CMK (cell line): ENCODE data around the gene CTIF.
"Not testable (repeated sequence)": the region's sequence is repeated elsewhere in the genome, so short reads cannot be mapped to it uniquely, and the experiment has no call there.

ENCODE experiments used
- DNase-seq: peaks from one replicate; pipeline ENCODE4 v3.0.0-alpha.2; 2010; ENCODE audit warnings: low read depth

The CTIF gene

GRCh38 chr18:48538531-48539405 is at the start of gene CTIF:
TSS of gene CTIF (plus strand) at chr18:48539031. CDS start at chr18:48619566, 80,535 bp downstream.
- DNase-seq = peak; percentile 52

- no peak for DNase-seq
Measured at GRCh38 chr18:48490641-48491293, 48.1 kb upstream of the CTIF start.

DNA sequence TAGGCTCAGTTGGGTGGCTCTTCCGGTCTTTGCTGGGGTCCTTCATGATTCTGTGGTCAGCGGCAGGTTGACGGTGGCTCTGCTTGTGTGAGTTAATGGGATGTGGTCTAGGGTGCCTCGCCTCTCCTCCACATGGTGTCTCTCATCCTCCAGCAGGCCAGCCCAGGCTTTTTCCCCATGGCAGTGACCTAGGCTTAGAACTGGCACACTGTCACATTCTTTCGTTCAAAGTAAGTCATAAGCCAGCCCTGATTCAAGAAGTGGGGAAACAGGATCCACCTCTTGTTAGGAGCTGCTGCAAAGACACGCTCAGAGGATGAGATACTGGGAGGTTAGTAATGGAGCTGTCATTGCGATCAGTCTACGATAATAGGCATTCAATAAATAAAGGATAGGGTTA is 46.0 kb upstream of the CTIF start:
- DNase-seq = no peak

GRCh38 chr18:48493434-48494230 is 45.2 kb upstream of the CTIF start:
- DNase-seq = no peak

GRCh38 chr18:48497863-48498262 is 41.0 kb upstream of the CTIF start:
- DNase-seq = no peak

GRCh38 chr18:48500517-48500916 is 38.3 kb upstream of the CTIF start:
- no peak for DNase-seq

DNA sequence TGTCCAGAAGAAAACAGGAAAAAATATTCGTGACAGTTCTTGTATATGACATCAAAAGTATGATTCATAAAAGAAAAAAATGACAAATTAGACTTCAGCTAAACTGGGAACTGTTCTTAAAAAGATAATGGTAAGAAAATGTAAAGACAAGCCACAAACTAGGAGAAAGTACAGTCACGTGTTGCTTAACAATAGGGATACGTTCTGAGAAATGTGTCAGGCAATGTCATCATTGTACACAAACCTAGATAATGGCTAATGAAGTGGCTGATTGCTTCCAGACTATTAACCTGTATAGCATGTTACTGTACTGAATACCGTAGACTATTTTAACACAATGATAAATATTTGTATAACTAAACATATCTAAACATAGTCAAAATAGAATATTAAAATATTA is 35.9 kb upstream of the CTIF start:
- no peak for DNase-seq

- no peak for DNase-seq
Measured at GRCh38 chr18:48504819-48505218, 34.0 kb upstream of the CTIF start.

GRCh38 chr18:48506983-48507568 is 31.8 kb upstream of the CTIF start:
- not testable (repeated sequence) for DNase-seq

- not testable (repeated sequence) for DNase-seq
Measured at GRCh38 chr18:48512498-48512897, 26.3 kb upstream of the CTIF start.

- no peak for DNase-seq
Measured at GRCh38 chr18:48514786-48515185, 24.0 kb upstream of the CTIF start.

GRCh38 chr18:48517048-48517447 is 21.8 kb upstream of the CTIF start:
- no peak for DNase-seq

- no peak for DNase-seq
Measured at GRCh38 chr18:48519431-48520100, 19.3 kb upstream of the CTIF start.

- no peak for DNase-seq
Measured at GRCh38 chr18:48521723-48522122, 17.1 kb upstream of the CTIF start.

- DNase-seq = no peak
Measured at GRCh38 chr18:48525671-48526070, 13.2 kb upstream of the CTIF start.

DNA sequence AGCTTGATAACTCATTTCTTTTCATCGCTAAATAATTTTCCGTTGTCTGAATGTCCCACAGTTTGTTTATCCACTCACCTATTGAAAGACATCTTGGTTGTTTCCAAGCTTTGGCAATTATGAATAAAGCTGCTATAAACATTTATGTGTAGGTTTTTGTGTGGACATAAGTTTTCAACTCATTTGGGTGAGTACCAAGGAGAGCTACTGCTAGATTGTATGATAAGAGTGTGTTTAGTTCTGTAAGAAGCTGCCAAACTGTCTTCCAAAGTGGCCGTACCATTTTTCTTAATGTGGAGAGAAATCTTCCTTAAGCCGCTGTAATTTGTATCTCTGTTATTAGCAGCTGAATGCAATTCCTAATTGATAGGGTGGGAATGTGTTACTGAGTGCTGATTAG is 11.4 kb upstream of the CTIF start:
- no peak for DNase-seq

GRCh38 chr18:48528861-48529260 is 10.0 kb upstream of the CTIF start:
- no peak for DNase-seq

GRCh38 chr18:48529796-48530195 is 9.0 kb upstream of the CTIF start:
- DNase-seq = no peak

DNA sequence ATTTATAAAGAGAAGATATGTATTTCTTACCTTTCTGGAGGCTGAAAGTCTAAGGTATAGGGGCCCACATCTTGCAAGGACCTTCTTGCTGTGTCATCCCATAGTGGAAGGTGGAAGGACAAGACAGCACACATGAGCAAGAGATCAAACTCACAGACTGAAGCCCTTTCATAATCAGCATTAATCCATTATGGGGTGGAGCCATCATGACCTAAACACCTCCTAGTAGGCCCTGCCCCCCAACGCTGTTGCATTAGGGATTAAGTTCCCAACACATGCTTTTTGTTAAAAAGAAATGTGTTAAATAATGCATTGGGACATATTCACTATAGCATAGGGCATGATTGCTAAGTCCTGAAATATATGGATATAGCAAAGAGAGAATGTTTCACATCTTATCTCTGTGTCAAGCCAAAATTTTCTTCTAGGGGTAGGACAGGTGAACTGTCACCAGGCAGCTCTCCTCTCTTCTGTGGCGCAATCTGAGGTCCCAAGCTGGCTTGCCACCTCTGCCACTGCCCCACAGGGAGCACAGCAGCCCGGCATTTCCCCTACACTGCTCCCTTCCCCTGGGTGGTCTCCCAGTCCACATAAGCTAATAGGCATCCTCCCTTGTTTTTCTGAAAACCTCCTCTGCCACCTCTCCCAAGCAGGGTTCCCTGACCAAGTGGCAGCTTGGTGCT is 8.3 kb upstream of the CTIF start:
- no peak for DNase-seq

- DNase-seq = no peak
Measured at GRCh38 chr18:48531082-48531403, 7.8 kb upstream of the CTIF start.

DNA sequence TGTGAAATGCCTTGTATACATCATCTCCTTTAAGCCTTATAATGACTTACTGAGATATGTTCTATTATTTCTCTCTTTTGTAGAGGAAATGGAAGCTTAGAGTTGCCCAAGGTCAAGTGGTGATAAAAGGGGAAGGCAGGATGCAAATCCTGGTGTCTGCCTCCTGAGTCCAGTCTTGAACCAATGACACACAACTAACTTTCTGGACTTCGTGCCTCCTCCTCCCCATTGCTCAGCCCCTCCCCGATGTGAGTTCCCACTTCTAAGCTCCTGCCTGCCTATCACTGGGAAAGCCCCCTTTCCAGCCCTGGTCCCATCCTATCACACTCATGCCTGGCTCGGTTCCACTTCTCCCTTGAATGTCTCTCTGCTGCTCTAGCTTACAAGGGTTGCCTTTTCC is 6.9 kb upstream of the CTIF start:
- no peak for DNase-seq
